Sigmoid colon (tissue), 4 donors: Measurements from ENCODE around the gene CYS1.
"Not testable (repeated sequence)": the region's sequence is repeated elsewhere in the genome, so short reads cannot be mapped to it uniquely, and the experiment has no call there.

Experiments
- CTCF ChIP-seq, 4 experiments: fragments of 450-650 bp in 3 of 4; fragments of 200-600 bp in 1 of 4; IDR thresholded peaks; one replicate each; pipeline ENCODE4 v1.5.1; 2016 to 2019; ENCODE audit warnings: antibody characterized with exemption in 4 of 4, mild to moderate bottlenecking in 3 of 4, moderate library complexity in 2 of 4
- POLR2A ChIP-seq, 2 donors: fragments of 450-650 bp; IDR thresholded peaks; one replicate each; pipeline ENCODE4 v1.6.1; 2016; ENCODE audit warnings: antibody characterized with exemption in 2 of 2, mild to moderate bottlenecking in 2 of 2, moderate library complexity in 2 of 2
- POLR2AphosphoS5 ChIP-seq, 4 donors: sonication (generic); formaldehyde crosslinking; IDR thresholded peaks; one replicate each; pipeline ENCODE4 v1.6.1; 2017; ENCODE audit warnings: antibody characterized with exemption in 4 of 4

- not testable (repeated sequence) for TF ChIP-seq CTCF, POLR2A, POLR2AphosphoS5 (IDR thresholded peaks at IDR 0.05)
These were observed 49.4 kb downstream of the CYS1 start for GRCh38 chr2:10030798-10031197.
